SK-N-SH (cell line): ENCODE results near the gene SUMF1.

Source experiments
- CTCF ChIP-seq: fragments of 200-600 bp; sonication (generic); IDR thresholded peaks from 2 replicates; pipeline ENCODE4 v1.6.1; 2017; ENCODE audit warnings: antibody characterized with exemption, mild to moderate bottlenecking, moderate library complexity
- EP300 ChIP-seq, 2 experiments: IDR thresholded peaks; 2 replicates each; pipeline versions ENCODE4 v1.4.0 to v1.6.1; 2012; ENCODE audit warnings: borderline replicate concordance in 1 of 2, low read depth in 1 of 2, low read length in 1 of 2
- EZH2phosphoT487 ChIP-seq: fragments of 200-600 bp; sonication (generic); IDR thresholded peaks from 2 replicates; pipeline ENCODE4 v1.6.1; 2017; ENCODE audit warnings: low read depth, mixed run types, mild to moderate bottlenecking, antibody characterized with exemption, moderate library complexity, borderline replicate concordance
- NRF1 ChIP-seq: IDR thresholded peaks from 2 replicates; pipeline ENCODE4 v1.6.1; 2012; ENCODE audit warnings: low read depth, mild to moderate bottlenecking, low read length
- PBX3 ChIP-seq: IDR thresholded peaks from 2 replicates; pipeline ENCODE4; 2012
- POLR2AphosphoS5 ChIP-seq: IDR thresholded peaks from 2 replicates; pipeline ENCODE4 v1.6.1; 2012; ENCODE audit warnings: low read depth, low read length
- RAD21 ChIP-seq: IDR thresholded peaks from 2 replicates; pipeline ENCODE4 v1.6.1; 2012; ENCODE audit warnings: mild to moderate bottlenecking, low read length
- RFX5 ChIP-seq: IDR thresholded peaks from 2 replicates; pipeline ENCODE4 v1.6.1; 2012; ENCODE audit warnings: mild to moderate bottlenecking, improper control_type of control experiment, low read length
- RXRA ChIP-seq: IDR thresholded peaks from 2 replicates; pipeline ENCODE4 v1.4.0; 2012; ENCODE audit warnings: low read depth, mild to moderate bottlenecking, borderline replicate concordance
- TAF1 ChIP-seq: IDR thresholded peaks from 2 replicates; pipeline ENCODE4 v1.6.1; 2012; ENCODE audit warnings: low read depth, mild to moderate bottlenecking, low read length, moderate library complexity, borderline replicate concordance
- YY1 ChIP-seq: IDR thresholded peaks from 2 replicates; pipeline ENCODE4 v1.4.0; 2012; ENCODE audit warnings: low read depth, mild to moderate bottlenecking
- TF ChIP-seq, protein P1 (sequence below): IDR thresholded peaks from 2 replicates; pipeline ENCODE4 v1.6.1; 2012; ENCODE audit warnings: mild to moderate bottlenecking, low read depth, low read length, moderate library complexity

- TF ChIP-seq RFX5 (no peak), CTCF (no peak), RXRA (no peak), EZH2phosphoT487 (no peak), TAF1 (no peak), EP300 (IDR thresholded peaks at IDR 0.05; ENCODE audit: borderline replicate concordance in 1 of 2, low read depth in 1 of 2, low read length in 1 of 2) (no peak), POLR2AphosphoS5 (no peak), NRF1 (no peak), YY1 (no peak), PBX3 (no peak), RAD21 (no peak)
- TF ChIP-seq, protein P1, sequence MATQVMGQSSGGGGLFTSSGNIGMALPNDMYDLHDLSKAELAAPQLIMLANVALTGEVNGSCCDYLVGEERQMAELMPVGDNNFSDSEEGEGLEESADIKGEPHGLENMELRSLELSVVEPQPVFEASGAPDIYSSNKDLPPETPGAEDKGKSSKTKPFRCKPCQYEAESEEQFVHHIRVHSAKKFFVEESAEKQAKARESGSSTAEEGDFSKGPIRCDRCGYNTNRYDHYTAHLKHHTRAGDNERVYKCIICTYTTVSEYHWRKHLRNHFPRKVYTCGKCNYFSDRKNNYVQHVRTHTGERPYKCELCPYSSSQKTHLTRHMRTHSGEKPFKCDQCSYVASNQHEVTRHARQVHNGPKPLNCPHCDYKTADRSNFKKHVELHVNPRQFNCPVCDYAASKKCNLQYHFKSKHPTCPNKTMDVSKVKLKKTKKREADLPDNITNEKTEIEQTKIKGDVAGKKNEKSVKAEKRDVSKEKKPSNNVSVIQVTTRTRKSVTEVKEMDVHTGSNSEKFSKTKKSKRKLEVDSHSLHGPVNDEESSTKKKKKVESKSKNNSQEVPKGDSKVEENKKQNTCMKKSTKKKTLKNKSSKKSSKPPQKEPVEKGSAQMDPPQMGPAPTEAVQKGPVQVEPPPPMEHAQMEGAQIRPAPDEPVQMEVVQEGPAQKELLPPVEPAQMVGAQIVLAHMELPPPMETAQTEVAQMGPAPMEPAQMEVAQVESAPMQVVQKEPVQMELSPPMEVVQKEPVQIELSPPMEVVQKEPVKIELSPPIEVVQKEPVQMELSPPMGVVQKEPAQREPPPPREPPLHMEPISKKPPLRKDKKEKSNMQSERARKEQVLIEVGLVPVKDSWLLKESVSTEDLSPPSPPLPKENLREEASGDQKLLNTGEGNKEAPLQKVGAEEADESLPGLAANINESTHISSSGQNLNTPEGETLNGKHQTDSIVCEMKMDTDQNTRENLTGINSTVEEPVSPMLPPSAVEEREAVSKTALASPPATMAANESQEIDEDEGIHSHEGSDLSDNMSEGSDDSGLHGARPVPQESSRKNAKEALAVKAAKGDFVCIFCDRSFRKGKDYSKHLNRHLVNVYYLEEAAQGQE: no peak
Measured at GRCh38 chr3:4360817-4361216, 106.3 kb downstream of the SUMF1 start.
